Ishikawa (cell line): ENCODE data around the gene TMPRSS11E.

Experiments used
- CEBPB ChIP-seq: IDR thresholded peaks from 2 replicates; pipeline ENCODE4 v1.6.1; 2012
- EP300 ChIP-seq: IDR thresholded peaks from 2 replicates; pipeline ENCODE4 v1.6.1; 2012; ENCODE audit warnings: borderline replicate concordance
- FOXM1 ChIP-seq: IDR thresholded peaks from 2 replicates; pipeline ENCODE4 v1.6.1; 2012; ENCODE audit warnings: low read depth, borderline replicate concordance
- MAX ChIP-seq: IDR thresholded peaks from 2 replicates; pipeline ENCODE4 v1.6.1; 2012
- RAD21 ChIP-seq: IDR thresholded peaks from 2 replicates; pipeline ENCODE4 v1.6.1; 2012; ENCODE audit warnings: low read depth
- REST ChIP-seq: IDR thresholded peaks from 2 replicates; pipeline ENCODE4 v1.6.1; 2012; ENCODE audit warnings: low read depth, mild to moderate bottlenecking
- TAF1 ChIP-seq: IDR thresholded peaks from 2 replicates; pipeline ENCODE4 v1.6.1; 2012; ENCODE audit warnings: low read depth, mild to moderate bottlenecking
- TCF12 ChIP-seq: IDR thresholded peaks from 2 replicates; pipeline ENCODE4 v1.6.1; 2012; ENCODE audit warnings: low read depth
- YY1 ChIP-seq: IDR thresholded peaks from 2 replicates; pipeline ENCODE4 v1.6.1; 2012; ENCODE audit warnings: low read depth

GRCh38 chr4:68518889-68519288 lies 71.6 kb downstream of the TMPRSS11E start:
- TF ChIP-seq CEBPB = no peak
- no peak for TF ChIP-seq EP300
- no peak for TF ChIP-seq RAD21
- TF ChIP-seq REST = no peak
- no peak for TF ChIP-seq TCF12
- TF ChIP-seq FOXM1 = no peak
- TF ChIP-seq TAF1 = no peak
- no peak for TF ChIP-seq MAX
- TF ChIP-seq YY1 = no peak
